ENCODE data around the gene AKAP4. TPM values are rescaled to one million over a fixed set of nuclear protein-coding genes. Genes with fewer than 3 reads are reported as not detected.

The AKAP4 gene
- total and polyA plus RNA-seq, 2 of the 13 experiments (the other 11 are each of a cell fraction or from before 2014, with no cell fraction given), result not detected

- TF ChIP-seq RXRB (CRISPR knock-in tag; IDR thresholded peaks at IDR 0.05; ENCODE audit: borderline replicate concordance) (0 out of 2 replicates have a peak, but pooled peaks have one; percentile 11), ZNF678 (CRISPR knock-in tag; IDR thresholded peaks at IDR 0.05) (no peak), PAXIP1 (CRISPR knock-in tag; conservative IDR thresholded peaks at IDR 0.05) (peak; percentile 39), HNF4A (CRISPR knock-in tag; IDR thresholded peaks at IDR 0.05) (peak; percentile 62), ZBTB33 (CRISPR knock-in tag; IDR thresholded peaks at IDR 0.05) (0 out of 2 replicates have a peak, but pooled peaks have one; percentile 15), EP300 (IDR thresholded peaks at IDR 0.05; ENCODE audit: low read depth in 2 of 2, low read length in 2 of 2) (no peak), EP300 (CRISPR knock-in tag; IDR thresholded peaks at IDR 0.05; ENCODE audit: borderline replicate concordance) (no peak), ZBTB21 (CRISPR knock-in tag; IDR thresholded peaks at IDR 0.05) (no peak), HNF4G (IDR thresholded peaks at IDR 0.05; ENCODE audit: borderline replicate concordance, low read depth, low read length) (no peak), HNF4G (CRISPR knock-in tag; IDR thresholded peaks at IDR 0.05; ENCODE audit: borderline replicate concordance, low read depth) (no peak), ZNF616 (CRISPR knock-in tag; IDR thresholded peaks at IDR 0.05; ENCODE audit: low read depth) (no peak)
- TF ChIP-seq, protein P1, sequence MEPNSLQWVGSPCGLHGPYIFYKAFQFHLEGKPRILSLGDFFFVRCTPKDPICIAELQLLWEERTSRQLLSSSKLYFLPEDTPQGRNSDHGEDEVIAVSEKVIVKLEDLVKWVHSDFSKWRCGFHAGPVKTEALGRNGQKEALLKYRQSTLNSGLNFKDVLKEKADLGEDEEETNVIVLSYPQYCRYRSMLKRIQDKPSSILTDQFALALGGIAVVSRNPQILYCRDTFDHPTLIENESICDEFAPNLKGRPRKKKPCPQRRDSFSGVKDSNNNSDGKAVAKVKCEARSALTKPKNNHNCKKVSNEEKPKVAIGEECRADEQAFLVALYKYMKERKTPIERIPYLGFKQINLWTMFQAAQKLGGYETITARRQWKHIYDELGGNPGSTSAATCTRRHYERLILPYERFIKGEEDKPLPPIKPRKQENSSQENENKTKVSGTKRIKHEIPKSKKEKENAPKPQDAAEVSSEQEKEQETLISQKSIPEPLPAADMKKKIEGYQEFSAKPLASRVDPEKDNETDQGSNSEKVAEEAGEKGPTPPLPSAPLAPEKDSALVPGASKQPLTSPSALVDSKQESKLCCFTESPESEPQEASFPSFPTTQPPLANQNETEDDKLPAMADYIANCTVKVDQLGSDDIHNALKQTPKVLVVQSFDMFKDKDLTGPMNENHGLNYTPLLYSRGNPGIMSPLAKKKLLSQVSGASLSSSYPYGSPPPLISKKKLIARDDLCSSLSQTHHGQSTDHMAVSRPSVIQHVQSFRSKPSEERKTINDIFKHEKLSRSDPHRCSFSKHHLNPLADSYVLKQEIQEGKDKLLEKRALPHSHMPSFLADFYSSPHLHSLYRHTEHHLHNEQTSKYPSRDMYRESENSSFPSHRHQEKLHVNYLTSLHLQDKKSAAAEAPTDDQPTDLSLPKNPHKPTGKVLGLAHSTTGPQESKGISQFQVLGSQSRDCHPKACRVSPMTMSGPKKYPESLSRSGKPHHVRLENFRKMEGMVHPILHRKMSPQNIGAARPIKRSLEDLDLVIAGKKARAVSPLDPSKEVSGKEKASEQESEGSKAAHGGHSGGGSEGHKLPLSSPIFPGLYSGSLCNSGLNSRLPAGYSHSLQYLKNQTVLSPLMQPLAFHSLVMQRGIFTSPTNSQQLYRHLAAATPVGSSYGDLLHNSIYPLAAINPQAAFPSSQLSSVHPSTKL (CRISPR knock-in tag; IDR thresholded peaks at IDR 0.05), result 0 out of 2 replicates have a peak, but pooled peaks have one; percentile 9
Measured at GRCh38 chrX:50147972-50148371, 52.8 kb downstream of the AKAP4 start (continued).
